Colonic mucosa (tissue), 4 donors: ENCODE measurements around the gene MEIS2. TPM values are rescaled to one million over a fixed set of nuclear protein-coding genes. Genes with fewer than 3 reads are reported as not detected.

Experiments used
- DNase-seq: peaks from one replicate; pipeline ENCODE4 v3.0.0-alpha.2; 2020
- H3K27ac ChIP-seq: fragments of 200-600 bp; one replicate; pipeline ENCODE4 v1.8.0; 2021
- H3K27me3 ChIP-seq: fragments of 200-600 bp; one replicate; pipeline ENCODE4 v1.8.0; 2021
- H3K36me3 ChIP-seq: fragments of 200-600 bp; one replicate; pipeline ENCODE4 v1.8.0; 2021
- H3K4me1 ChIP-seq: fragments of 200-600 bp; one replicate; pipeline ENCODE4 v1.8.0; 2021; ENCODE audit warnings: mild to moderate bottlenecking
- H3K4me3 ChIP-seq: fragments of 200-600 bp; one replicate; pipeline ENCODE4 v1.8.0; 2021
- H3K9ac ChIP-seq, 2 donors: one replicate each; pipeline ENCODE4 v1.7.0; 2013; ENCODE audit warnings: control low read depth in 2 of 2, low read depth in 2 of 2, low read length in 2 of 2
- H3K9me3 ChIP-seq: fragments of 200-600 bp; one replicate; pipeline ENCODE4 v1.8.0; 2021
- CTCF ChIP-seq: fragments of 200-600 bp; IDR thresholded peaks from one replicate; pipeline ENCODE4 v1.8.0; 2022; ENCODE audit warnings: antibody characterized with exemption, mild to moderate bottlenecking
- intact Hi-C: fragments of 100-400 bp; cut with DNase I; formaldehyde crosslinking; loops from one replicate; pipeline ENCODE4 v1.14.1; 2022
- total RNA-seq, 2 donors: library from RNA; stranded (reverse); fragmentation: NEBNext Ultra II Directional in 1 of 2; extraction: Animal tissue kit (Norgen Biotek cat#: 25700) in 1 of 2; gene quantifications; one replicate each; pipeline ENCODE4 v1.2.1, GENCODE V29; 2021
- donor health status: healthy.
- donor health status: DM: no; HTN: no; CAD: no.
- donor health status: DM: no; HTN: no; CAD: no.

MEIS2 gene
- total RNA-seq, 2 donors from 2014 or later = 1.7 to 7.6 TPM

DNA sequence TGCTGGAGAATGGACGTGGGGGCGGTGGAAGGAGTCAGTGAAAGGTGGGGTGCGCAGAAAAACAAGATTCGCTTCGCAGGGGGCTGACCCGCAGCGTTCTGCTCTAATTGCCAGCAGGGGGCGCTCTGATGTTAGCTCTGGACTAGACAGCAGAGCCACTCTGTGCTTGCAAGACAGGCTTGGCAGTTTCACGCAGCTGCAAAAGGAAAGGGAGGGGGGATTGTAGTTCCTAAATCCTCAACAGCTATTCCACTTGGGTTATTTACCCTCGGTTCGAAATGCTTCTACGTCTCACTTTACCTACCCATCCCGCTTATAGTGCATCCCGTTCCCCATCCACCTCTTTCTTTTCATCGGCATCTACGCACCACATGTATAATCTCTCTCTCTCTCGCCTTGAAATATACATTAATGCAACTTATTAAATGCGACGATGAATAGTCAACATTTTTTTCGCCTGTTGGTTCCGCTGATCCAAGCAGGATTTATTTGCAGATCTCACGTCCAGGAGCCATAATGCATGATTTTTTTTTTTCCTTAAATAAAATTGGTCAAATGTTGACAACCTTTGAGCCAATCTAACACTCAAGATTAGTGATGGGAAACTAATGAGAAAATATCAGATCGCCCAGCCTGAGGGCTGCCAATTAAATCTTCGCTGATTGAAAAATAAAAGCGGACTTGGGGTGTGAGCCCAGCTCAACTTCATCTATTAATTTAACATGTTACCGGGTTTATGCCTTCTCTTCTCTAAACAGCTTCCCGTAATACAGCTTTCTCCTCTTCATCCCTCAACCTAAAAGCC, 216.4 kb downstream of the MEIS2 start:
- intact Hi-C loops = loop anchor here (2.0 to 10.0 kb wide), 2 partner anchors 251 to 1001 kb away; no protein-coding TSS in a partner anchor
- no peak overlapping the region for H3K27ac ChIP-seq

GRCh38 chr15:36882487-36883131, 217.7 kb downstream of the MEIS2 start:
- Histone ChIP-seq H3K9me3 (no peaks in the 10 kb centered on the region), H3K36me3 (no peaks in the 10 kb centered on the region), H3K27me3 (peaks cover 71% of the 10 kb centered on the region), H3K4me1 (no peaks in the 10 kb centered on the region), H3K27ac (no peak overlapping the region), H3K9ac (no peak overlapping the region), H3K4me3 (no peak overlapping the region)
- DNase-seq = no peak
- intact Hi-C loops = loop anchor here (10.0 kb wide), 1 partner anchor 1002 kb away; no protein-coding TSS in a partner anchor
- TF ChIP-seq CTCF = no peak

More for the DNA sequence above, 216.4 kb downstream of the MEIS2 start:
- peak; percentile 77 for TF ChIP-seq CTCF
- Histone ChIP-seq H3K27me3 (peaks cover 77% of the 10 kb centered on the region), H3K4me1 (no peaks in the 10 kb centered on the region), H3K36me3 (no peaks in the 10 kb centered on the region), H3K4me3 (no peak overlapping the region), H3K9ac (no peak overlapping the region), H3K9me3 (no peaks in the 10 kb centered on the region)
- peak; percentile 87 for DNase-seq

GRCh38 chr15:36882056-36882455, 218.3 kb downstream of the MEIS2 start:
- Histone ChIP-seq H3K4me3 (no peak overlapping the region), H3K27me3 (peaks cover 68% of the 10 kb centered on the region), H3K9ac (no peak overlapping the region), H3K9me3 (no peaks in the 10 kb centered on the region), H3K27ac (no peak overlapping the region), H3K4me1 (no peaks in the 10 kb centered on the region), H3K36me3 (no peaks in the 10 kb centered on the region)
- intact Hi-C loops = loop anchor here (10.0 kb wide), 1 partner anchor 1003 kb away; no protein-coding TSS in a partner anchor
- no peak for TF ChIP-seq CTCF
- no peak for DNase-seq

DNA sequence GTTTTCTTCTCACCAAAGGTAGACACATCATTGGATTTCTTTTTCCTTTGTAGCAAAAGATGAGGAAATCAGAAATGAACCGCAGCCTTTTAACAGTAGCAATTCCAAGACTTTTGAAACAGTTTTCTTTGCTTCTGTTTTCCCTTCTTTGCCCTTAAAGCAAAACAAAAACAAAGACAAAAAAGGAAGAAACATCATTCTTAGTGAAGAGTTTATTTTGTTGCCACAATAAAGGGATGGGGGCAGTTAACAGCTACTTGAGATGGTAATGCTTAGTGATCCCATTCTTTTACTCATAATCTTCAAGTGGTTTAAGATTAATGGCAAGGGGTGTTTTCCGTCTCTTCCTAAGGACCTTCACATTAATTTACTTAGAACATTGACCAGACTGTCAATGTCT, 218.8 kb downstream of the MEIS2 start:
- no peak overlapping the region for H3K4me3 ChIP-seq
- H3K27me3 ChIP-seq = peaks cover 68% of the 10 kb centered on the region
- no peak for TF ChIP-seq CTCF
- H3K27ac ChIP-seq = no peak overlapping the region
- no peaks in the 10 kb centered on the region for H3K9me3 ChIP-seq
- no peaks in the 10 kb centered on the region for H3K4me1 ChIP-seq
- intact Hi-C loops = loop anchor here (10.0 kb wide), 1 partner anchor 1003 kb away; no protein-coding TSS in a partner anchor
- no peak for DNase-seq
- no peak overlapping the region for H3K9ac ChIP-seq
- no peaks in the 10 kb centered on the region for H3K36me3 ChIP-seq

DNA sequence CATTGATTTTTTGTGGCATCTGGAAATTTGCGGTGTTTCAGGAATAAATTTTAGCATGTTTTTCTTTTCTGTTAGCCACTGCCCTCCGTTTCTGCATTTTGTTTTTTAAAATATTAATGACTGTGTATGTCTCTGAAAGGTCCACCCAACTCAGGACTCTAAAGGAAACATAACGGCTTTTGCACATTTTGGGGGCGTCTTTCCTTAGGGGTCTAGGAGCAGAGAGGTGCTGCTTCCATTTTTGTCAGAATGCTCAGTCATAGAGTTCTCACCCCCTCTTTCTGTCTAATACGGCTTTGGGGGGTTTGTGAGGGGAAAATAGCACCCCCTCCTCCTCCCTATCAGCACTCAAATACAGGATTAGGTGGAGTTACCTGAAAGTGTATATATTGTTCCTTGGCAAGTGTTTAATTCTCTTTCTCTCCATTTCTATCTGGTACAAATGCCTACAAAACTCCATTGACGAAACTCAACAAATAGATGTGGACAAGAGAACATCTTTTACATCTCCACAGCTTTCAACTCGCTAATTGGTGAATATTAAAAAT, 219.4 kb downstream of the MEIS2 start:
- no peak for TF ChIP-seq CTCF
- Histone ChIP-seq H3K36me3 (no peaks in the 10 kb centered on the region), H3K9ac (no peak overlapping the region), H3K27ac (no peak overlapping the region), H3K9me3 (no peaks in the 10 kb centered on the region), H3K4me3 (no peak overlapping the region), H3K4me1 (no peaks in the 10 kb centered on the region), H3K27me3 (peaks cover 68% of the 10 kb centered on the region)
- intact Hi-C loops = loop anchor here (10.0 kb wide), 1 partner anchor 1004 kb away; no protein-coding TSS in a partner anchor
- DNase-seq = no peak
